NCI-H2029 (cell line): Measurements from ENCODE around the gene NOS1AP.

Experiments
- DNase-seq: peaks from one replicate; lab custom pipeline; 2025; lab: John Stamatoyannopoulos, UW

The NOS1AP gene

GRCh38 chr1:162138599-162139181, 69.2 kb downstream of the NOS1AP start:
- DNase-seq, result no peak

GRCh38 chr1:162139211-162139610, 69.7 kb downstream of the NOS1AP start:
- no peak for DNase-seq

- DNase-seq, result no peak
Observed at GRCh38 chr1:162141281-162142054, 72.0 kb downstream of the NOS1AP start.

DNA sequence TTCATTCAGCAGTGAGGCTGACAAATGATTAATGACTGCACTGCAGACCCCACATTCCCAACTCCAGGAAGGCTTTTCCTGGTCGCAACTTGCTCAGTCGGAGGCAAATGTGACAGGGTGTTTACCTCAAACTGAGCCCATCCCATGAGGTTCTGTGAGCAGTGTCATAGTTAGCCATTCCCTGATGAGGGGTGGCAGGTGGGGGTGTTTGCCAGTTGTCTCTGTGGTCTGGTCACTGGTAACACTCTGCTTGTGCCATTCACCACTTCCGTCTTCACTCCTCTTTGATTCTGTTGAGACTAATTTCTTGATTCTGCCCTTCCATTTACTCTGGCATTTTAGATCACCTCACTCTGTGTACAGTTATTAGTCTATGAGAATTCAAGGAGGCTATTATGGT, 73.5 kb downstream of the NOS1AP start:
- DNase-seq, result no peak

DNA sequence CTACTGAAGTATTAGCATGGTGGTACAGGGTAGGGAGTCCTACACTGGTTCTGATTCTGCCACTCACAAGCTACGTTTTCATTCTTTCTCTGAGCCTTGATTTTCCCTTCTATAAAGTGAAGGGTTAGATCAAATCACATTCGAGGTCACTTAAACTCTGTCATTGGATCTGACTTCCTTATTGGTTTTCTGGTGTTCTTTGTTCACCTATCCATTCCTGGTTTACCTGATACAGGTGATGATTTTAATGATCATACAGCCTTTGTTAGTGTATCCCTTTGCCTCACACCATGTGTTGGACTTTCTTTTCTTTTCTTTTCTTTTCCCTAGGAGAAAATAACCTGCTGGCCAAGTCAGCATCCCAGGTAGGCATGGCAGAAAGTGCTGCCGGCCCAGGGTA, 74.8 kb downstream of the NOS1AP start:
- no peak for DNase-seq

DNA sequence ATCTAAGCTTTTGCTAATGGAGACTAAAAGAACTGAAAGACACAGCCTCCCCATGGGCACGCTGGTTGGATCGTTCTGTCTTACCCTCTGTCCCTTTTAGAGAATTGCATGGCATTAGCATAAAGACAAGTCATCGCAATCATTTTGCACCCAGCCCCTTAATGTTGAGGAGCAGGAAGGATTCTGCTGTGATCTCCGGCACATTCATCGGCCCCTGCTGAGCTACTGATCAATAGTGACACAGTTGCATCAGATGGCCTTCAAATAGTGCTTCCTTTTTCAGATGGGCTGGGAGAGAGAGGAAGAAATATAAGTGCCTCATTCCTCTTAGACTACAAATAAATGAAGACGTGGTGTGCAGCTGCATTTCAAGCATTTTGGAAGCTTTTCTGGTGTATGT, 75.4 kb downstream of the NOS1AP start:
- DNase-seq, result no peak

- DNase-seq, result no peak
Observed at GRCh38 chr1:162145280-162145965, 75.9 kb downstream of the NOS1AP start.

- no peak for DNase-seq
Observed at GRCh38 chr1:162145966-162146696, 76.6 kb downstream of the NOS1AP start.

DNA sequence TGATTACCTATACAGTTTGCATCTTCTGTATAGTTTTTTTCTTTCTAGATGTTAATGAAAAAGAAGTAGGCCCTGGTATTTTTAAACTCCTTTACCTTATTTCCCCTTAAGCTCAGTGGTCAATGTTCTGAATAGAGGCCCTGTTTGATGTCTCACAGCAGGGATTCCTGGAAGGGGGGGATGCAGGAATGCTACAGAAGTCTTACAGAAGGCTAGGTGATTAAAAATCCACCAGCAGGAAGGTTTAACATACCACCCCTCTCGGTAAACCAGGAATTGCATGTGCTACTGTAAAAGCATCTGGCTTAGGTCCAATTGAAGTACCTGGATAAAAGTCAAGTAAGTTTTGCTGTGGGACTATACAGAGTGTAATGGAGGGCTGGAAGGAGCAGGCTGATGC, 78.3 kb downstream of the NOS1AP start:
- no peak for DNase-seq

- no peak for DNase-seq
Observed at GRCh38 chr1:162150112-162150511, 80.6 kb downstream of the NOS1AP start.

- DNase-seq, result no peak
Observed at GRCh38 chr1:162151900-162152829, 82.7 kb downstream of the NOS1AP start.

DNA sequence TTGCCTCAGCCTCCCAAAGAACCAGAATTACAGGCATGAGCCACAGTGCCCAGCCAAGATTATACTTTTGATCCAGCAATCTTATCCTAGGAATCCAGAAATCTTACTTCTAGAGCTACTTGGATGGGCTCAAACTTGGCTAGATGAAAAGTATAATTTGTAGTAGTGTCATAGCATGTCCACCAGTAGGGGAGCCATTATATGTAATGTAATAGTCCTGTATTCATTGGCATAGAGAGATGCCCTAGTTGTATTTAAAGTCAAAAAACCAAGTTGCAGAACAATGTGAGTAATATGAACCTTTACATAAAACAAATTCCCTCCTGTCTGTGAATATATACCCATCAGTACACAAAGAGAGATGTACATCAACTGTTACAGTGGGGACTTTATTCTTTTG, 83.9 kb downstream of the NOS1AP start:
- no peak for DNase-seq

DNA sequence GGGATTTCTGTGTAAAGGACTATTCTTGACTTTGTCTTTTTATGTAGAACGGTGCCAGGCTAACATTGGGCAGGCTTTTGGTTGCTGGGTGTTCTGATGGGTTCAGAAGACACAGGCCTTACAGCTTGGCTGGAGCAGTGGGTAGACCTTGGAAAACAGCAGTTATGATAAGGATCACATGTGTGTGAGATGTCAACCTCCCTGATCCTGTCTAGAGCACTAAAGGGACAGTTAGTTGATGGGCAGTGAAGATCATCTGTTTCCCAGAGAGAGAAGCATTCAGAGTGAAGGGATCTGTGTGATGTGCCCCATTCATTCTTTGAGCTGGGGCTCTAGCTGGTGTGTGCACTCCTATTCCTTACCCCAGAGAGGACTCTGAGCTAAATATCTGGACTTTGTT, 88.0 kb downstream of the NOS1AP start:
- DNase-seq, result no peak

- no peak for DNase-seq
Observed at GRCh38 chr1:162158624-162159271, 89.3 kb downstream of the NOS1AP start.

DNA sequence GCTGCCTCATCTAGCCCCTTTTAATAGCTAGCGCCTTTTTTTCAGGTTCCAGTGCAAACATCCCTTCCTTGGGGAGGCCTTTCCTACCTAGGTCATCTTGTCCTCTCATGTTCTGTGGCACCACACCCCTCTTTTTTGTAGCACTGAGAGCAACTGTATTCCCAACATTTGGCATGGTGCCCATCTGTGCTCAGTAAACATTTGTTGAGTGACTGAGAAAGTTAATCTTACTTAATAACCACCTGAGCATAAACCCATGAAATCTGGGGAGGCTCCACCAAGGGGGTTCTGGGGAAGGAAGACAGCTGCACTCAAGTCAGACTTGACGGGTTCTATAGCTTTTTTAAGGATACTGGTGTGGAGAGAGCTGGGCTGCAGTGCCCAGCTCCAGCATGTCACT, 90.0 kb downstream of the NOS1AP start:
- peak; percentile 10 for DNase-seq

- no peak for DNase-seq
Observed at GRCh38 chr1:162161916-162162550, 92.5 kb downstream of the NOS1AP start.

DNA sequence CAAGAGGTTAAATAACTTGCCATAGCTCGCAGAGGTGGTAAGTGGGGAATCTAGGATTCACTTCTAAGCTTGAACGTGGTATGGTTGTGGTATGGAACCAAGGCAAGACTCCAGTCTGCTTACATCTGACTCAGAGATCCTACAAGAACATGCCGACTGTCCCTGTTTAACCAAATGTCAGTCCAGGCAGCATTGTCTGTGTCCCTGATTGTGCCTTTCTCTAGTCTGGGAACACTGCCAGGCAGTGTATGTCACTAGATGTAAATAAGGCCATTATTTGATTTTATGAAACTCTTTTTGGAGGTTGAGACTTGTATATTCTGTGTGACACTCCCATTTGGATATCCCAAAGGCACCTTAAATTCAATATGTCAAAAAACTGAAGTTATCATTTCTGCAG, 96.0 kb downstream of the NOS1AP start:
- DNase-seq, result peak; percentile 37

DNA sequence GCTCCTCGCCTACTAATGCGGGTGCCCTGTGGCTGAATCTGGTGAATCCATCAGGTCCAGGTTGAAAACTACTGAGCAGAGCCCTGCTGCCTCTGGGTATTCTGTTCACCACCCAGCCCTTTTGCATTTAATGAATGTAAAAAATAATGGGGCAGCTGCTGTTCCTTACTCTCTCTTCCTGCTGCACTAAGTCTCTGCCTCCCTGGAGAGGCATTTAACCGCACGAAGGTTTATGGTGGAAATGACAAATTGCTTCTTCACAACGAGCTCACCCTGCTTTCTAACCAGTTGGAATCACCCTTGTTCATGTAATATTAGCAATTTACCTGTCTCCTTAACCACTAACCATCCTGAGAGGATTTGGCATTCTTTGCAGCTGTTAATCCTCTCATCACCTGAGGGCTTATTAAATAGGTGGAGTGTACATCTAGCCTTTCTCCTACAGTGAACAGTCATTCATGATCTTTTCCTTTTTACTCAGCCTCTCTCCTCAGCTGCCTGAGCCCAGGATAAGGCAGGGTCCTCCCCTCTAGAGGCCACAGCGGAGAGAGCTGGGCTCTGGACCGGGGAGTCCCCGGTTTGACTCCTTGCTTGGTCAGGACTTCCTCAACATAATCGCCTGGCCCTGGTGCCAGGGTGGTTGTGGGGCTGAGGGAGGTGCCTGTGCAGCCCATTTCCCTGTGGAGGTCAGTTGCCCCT, 97.6 kb downstream of the NOS1AP start:
- no peak for DNase-seq

GRCh38 chr1:162168261-162168660, 98.8 kb downstream of the NOS1AP start:
- no peak for DNase-seq
